Measurements from ENCODE around the gene GPER1. TPM values are rescaled to one million over a fixed set of nuclear protein-coding genes. Genes with fewer than 3 reads are reported as not detected.

The GPER1 gene
- total and polyA plus RNA-seq, 7 donors, result 3.5 to 15.8 (median 4.6) TPM

- Histone ChIP-seq H3K36me3 (peaks cover 0 to 5% (median 1%) of the 10 kb centered on the region in 4 donors), H3K27ac (peak overlapping the region; percentile 74 to 87 (median 80)), H3K27me3 (no peaks in the 10 kb centered on the region), H3K4me3 (peak overlapping the region in 3 of 4 donors; percentile 12 to 32 (median 27)), H3K9me3 (no peaks in the 10 kb centered on the region), H3K4me1 (peaks cover 0 to 25% (median 23%) of the 10 kb centered on the region in 4 donors)
- DNase-seq, result no peak
- TF ChIP-seq POLR2A (IDR thresholded peaks at IDR 0.05) (no peak), CTCF (IDR thresholded peaks at IDR 0.05) (no peak), EP300 (IDR thresholded peaks at IDR 0.05) (no peak), POLR2AphosphoS5 (IDR thresholded peaks at IDR 0.05) (no peak)
- intact Hi-C loops (cut with DNase I), result no loop called here
- whole genome bisulfite sequencing, 2 donors, result 84 to 87% methylated on average over 11 of the region's 11 CpGs
Observed at GRCh38 chr7:1124164-1124563, 36.3 kb downstream of the GPER1 start.

GRCh38 chr7:1124816-1125602 is 37.1 kb downstream of the GPER1 start:
- 63 to 82% methylated on average over 23 of the region's 23 CpGs for WGBS, 2 donors
- intact Hi-C loops (cut with DNase I), result no loop called here
- Histone ChIP-seq H3K9me3 (no peaks in the 10 kb centered on the region), H3K4me3 (no peak overlapping the region), H3K4me1 (peaks cover 0 to 25% (median 23%) of the 10 kb centered on the region in 4 donors), H3K36me3 (peaks cover 0 to 5% (median 1%) of the 10 kb centered on the region in 4 donors), H3K27ac (peak overlapping the region in 3 of 4 donors; percentile 12 to 87 (median 83)), H3K27me3 (no peaks in the 10 kb centered on the region)
- no peak for DNase-seq
- TF ChIP-seq CTCF (IDR thresholded peaks at IDR 0.05) (no peak), POLR2A (IDR thresholded peaks at IDR 0.05) (no peak), EP300 (IDR thresholded peaks at IDR 0.05) (no peak), POLR2AphosphoS5 (IDR thresholded peaks at IDR 0.05) (no peak)

- Histone ChIP-seq H3K9me3 (no peaks in the 10 kb centered on the region), H3K36me3 (peaks cover 0 to 5% (median 1%) of the 10 kb centered on the region in 4 donors), H3K27me3 (no peaks in the 10 kb centered on the region), H3K4me3 (no peak overlapping the region), H3K27ac (no peak overlapping the region), H3K4me1 (peaks cover 0 to 25% (median 23%) of the 10 kb centered on the region in 4 donors)
- DNase-seq, result no peak
- WGBS, 2 donors, result 96% methylated on average over 16 of the region's 16 CpGs
- TF ChIP-seq POLR2A (IDR thresholded peaks at IDR 0.05) (no peak), EP300 (IDR thresholded peaks at IDR 0.05) (no peak), POLR2AphosphoS5 (IDR thresholded peaks at IDR 0.05) (no peak), CTCF (IDR thresholded peaks at IDR 0.05) (no peak)
- intact Hi-C loops (cut with DNase I), result no loop called here
Observed at GRCh38 chr7:1125603-1125969, 37.7 kb downstream of the GPER1 start.

- 95 to 97% methylated on average over 7 of the region's 7 CpGs for WGBS, 2 donors
- no peak for TF ChIP-seq CTCF (IDR thresholded peaks at IDR 0.05)
- TF ChIP-seq POLR2AphosphoS5 (IDR thresholded peaks at IDR 0.05), result no peak
- no peak for TF ChIP-seq POLR2A (IDR thresholded peaks at IDR 0.05)
- peaks cover 0 to 25% (median 23%) of the 10 kb centered on the region in 4 donors for H3K4me1 ChIP-seq
- intact Hi-C loops (cut with DNase I), result no loop called here
- no peaks in the 10 kb centered on the region for H3K27me3 ChIP-seq
- H3K27ac ChIP-seq, result no peak overlapping the region
- H3K9me3 ChIP-seq, result no peaks in the 10 kb centered on the region
- no peak for DNase-seq
- H3K4me3 ChIP-seq, result no peak overlapping the region
- peaks cover 0 to 5% (median 1%) of the 10 kb centered on the region in 4 donors for H3K36me3 ChIP-seq
Observed at GRCh38 chr7:1127001-1127400, 39.1 kb downstream of the GPER1 start.

All from sigmoid colon (tissue), 7 donors.